Measurements from ENCODE around the gene STKLD1.
"Not testable (repeated sequence)": the region's sequence is repeated elsewhere in the genome, so short reads cannot be mapped to it uniquely, and the experiment has no call there.

Gene STKLD1

GRCh38 chr9:133375724-133376654 is at the start of gene STKLD1, which contains the start of gene SURF4:
TSS of gene STKLD1 (plus strand) at chr9:133376366. CDS start at chr9:133376474, 108 bp downstream.
TSS of gene SURF4 (minus strand) at chr9:133376060. CDS start at chr9:133375969, 91 bp downstream.
- FAIRE-seq, result no peak

DNA sequence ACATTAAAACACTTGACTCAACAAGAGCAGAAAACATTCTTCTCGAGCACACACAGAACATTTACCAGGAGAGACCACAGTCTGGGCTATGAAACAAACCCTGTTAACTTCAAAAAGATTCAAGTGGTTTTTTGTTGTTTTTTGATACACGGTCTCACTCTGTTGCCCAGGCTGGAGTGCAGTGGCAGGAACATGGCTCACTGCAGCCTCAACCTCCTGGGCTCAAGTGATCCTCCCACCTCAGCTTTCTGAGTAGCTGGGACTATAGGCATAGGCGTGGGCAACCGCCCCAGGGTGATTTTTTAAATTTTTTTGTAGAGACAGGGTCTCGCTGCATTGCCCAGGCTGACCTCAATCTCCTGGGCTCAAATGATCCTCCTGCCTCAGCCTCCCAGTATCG is 49.1 kb upstream of the STKLD1 start:
- FAIRE-seq, result not testable (repeated sequence)

DNA sequence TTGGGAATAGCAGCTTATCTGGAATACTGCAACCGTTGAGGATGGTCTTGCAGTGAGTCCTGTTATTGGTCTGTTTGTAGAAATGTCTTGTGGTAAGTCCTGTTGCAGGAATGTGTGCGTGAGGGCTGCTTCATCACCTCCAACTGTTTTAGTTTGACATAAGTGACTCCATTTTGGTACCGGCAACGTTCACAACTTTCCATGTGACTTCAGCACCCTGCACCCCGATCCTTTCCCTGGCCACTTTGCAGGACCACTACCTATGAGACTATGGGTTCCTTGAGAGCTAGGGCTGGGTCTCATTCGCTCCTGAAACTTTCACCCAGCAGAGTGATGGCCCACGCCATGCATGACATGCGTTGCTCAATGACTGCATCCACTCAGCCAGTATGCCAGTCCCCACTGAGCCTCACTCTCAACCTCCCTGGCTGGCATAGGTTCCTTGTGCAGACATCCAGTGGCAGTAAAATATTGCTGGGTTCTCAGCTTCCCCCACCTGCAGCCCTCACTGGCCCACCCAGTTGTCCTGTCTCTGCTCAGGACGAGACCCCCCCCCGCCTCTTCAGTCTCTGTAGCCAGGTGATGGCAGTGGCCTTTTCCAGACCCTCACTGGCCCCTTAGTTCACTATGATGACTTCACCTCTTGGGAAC is 48.2 kb upstream of the STKLD1 start:
- FAIRE-seq, result no peak

DNA sequence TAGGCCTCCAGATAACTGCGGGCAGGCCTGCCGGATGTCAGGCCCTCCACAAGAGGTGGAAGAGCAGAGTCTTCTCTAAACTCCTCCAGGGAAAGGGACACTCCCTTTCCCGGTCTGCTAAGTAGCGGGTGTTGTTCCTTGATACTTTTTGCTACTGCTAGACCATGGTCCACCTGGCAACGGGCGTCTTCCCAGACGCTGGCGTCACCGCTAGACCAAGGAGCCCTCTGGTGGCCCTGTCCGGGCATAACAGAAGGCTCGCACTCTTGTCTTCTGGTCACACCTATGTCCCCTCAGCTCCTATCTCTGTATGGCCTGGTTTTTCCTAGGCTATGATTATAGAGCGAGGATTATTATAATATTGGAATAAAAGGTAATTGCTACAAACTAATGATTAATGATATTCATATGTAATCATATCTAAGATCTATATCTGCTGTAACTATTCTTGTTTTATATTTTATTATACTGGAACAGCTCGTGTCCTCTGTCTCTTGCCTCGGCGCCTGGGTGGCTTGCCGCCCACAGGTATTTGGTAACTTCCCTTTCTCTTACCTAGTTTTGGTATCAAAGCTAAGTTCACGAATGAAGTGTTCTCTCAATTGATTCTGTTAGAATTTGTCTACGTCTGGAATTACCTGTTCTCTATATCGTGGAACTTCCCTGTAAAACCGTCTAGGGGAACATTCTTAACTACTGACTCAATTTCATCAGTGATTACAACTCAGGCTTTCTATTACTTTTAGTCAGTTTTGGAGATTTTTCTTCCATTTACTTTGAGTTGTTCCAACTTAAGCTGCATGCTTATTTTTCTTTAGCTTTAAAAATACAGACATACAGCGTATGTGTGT is 46.6 kb upstream of the STKLD1 start:
- FAIRE-seq, result not testable (repeated sequence)

- no peak for FAIRE-seq
Measured at GRCh38 chr9:133331221-133331620, 44.9 kb upstream of the STKLD1 start.

DNA sequence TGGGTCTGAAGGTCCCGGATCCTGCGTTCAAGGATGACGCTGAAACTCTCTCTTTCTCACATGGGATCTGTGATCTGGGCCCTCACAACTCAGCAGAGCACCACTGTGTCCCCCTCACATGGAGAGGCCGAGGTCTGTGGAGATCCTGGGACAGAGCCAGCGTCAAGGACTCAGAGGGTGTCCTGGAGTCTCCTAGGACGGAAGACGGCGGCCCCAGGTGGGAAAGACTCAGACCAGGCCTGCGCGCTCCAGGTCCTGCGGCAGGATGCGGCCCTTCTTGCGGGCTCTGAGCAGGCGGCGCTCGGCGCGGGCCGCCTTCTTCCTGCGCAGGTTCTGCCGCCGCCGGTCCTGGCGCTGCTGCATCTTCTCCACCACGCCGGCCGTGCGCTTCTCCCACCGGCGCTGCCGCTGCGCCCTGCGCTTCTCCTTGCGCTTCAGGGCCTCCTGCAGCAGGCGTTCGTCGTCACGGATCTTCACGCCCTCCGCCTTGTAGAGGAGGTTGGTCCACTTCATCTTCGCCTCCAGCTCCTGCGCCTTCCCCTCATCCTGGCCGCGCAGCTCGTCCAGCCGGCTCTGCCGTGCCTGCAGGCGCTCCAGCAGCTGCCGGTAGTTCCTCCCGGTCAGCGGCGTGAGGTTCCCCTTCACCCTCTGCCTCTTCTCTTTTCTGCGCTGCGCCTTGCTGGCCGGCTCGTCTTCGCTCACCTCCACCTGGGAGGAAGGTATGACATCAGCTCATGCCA is 44.4 kb upstream of the STKLD1 start:
- no peak for FAIRE-seq

DNA sequence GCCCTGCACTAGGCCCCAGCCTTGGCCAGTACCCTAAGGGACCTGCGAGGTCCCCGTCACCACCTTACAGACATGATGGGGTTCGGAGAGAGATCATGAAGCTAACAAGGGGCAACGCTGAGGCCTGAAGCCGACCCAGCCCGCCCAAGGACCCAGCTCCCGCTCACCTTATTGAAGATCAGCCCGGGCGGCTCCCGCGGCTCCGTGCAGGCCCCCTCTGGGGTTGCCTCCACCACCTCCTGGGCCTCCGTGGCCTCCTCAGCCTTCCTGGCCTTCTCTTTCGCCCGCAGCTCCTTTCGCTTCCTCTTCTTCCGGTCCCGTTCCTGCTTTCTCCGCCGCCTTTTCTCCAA is 43.8 kb upstream of the STKLD1 start:
- no peak for FAIRE-seq

DNA sequence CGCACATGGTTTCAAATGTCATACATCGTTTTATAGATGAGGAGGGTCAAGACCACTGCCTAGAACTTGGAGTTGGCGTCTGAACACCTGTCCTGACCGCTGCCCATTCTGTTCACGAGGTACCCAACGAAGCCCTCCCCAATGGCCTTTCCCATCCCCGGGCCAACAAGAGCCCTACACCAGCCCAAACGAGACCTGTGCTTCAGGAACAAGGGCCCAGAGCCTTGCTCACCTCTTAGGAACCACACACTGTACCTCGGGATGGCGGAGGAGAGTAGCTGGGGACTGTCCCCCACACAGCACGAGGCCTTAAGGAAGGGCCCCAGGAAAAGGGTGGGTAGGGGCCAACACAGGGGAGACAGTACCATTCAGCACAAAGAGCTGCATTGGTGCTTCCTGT is 43.2 kb upstream of the STKLD1 start:
- FAIRE-seq, result no peak

GRCh38 chr9:133333566-133333965 is 42.6 kb upstream of the STKLD1 start:
- FAIRE-seq, result no peak

DNA sequence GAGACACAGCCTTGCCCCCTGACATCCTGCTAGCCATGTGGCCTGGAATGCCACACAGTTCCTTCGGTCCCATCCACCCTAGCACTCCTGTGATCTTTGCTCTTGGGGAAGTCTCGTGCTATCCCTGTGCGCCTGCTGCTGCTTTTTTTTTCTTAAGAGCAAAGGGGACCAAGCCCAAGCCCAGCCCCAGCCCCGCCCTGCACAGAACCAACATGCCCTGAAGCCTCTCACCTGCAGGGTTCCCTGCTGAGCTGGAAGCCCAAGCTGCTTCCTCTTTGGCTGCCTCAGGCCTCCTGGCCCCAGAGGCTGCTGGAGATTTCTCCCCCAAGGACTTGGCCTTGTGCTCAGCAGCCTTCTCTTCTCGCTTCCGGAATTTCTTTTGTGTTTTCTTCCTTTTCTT is 42.0 kb upstream of the STKLD1 start:
- no peak for FAIRE-seq

GRCh38 chr9:133334888-133335287 is 41.3 kb upstream of the STKLD1 start:
- FAIRE-seq, result not testable (repeated sequence)

- FAIRE-seq, result no peak
Measured at GRCh38 chr9:133335924-133336811, 40.0 kb upstream of the STKLD1 start, which contains the start of gene SURF6. TSS of gene SURF6 (minus strand) at chr9:133336188. CDS start at chr9:133336132, 56 bp downstream.

DNA sequence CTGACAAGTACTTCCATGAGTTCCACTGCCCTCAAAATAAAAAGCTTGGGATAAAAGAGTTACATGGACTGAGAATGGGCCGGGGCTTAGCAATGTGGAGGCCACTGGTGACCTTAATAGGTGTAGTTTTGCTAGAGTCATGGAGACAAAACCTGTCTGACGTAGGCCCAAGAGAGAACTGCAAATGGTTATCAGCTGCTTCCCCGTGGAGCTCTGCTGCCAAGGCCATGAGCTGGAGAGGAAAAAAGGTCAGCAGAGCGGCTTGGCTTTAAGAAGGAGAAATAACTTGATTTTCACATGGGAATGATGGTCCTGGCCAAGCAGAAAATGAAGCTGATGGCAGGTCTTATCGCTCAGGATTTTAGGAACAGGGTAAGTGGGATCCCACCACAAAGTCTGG is 36.5 kb upstream of the STKLD1 start:
- FAIRE-seq, result no peak

GRCh38 chr9:133340256-133340655 is 35.9 kb upstream of the STKLD1 start:
- no peak for FAIRE-seq

DNA sequence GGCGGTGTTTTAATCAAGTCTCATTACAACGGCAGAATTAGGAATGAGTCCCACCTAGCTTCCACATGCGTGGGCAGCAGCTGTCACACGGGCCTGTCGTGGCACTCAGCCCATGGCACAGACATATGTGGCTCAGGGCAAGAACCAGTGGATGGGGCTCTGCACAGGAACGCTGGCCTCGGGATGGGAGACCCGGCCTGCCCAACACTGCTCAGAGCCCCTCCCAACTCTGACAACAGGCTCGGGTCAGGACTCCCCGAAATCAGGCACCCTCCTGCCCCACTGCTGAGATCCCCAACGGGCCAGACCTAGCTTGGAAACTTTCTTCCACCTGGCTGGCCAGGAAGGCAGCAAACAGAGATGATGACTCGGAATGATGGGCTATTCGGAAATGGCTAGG is 35.2 kb upstream of the STKLD1 start:
- no peak for FAIRE-seq

DNA sequence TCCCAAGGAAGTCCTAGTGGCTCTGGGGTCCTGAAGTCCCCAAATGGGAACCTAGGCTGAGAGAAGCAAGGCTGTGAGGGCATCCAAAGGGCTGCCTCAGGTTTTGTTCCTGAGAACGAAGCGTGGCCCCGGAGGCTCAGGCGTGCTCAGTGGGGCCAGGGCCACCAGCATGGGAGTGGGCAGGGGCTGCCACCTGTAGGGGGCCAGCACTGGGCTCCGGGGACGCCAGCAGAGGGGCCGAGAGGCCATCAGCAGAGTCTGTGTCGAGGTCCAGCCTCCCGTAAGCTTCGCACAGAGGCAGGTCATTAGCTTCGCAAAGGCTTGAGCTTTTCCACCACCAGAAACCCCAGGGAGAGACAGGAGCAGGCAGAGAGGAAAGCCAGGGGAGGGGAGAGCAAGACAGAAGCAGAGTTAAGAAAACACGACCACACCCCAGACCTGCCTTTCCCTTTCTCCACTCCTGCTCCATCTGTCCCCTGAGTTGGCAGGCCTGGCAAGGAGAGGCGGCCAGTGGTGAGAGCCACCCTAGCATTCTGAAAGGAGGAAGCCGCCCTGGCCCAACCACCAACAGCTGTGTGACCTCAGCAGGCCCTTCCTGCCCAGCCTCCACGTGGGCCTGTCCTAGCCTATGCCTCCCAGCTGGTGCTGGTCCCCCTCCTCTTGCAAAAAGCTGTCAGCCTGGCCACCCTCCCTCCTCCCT is 34.6 kb upstream of the STKLD1 start:
- no peak for FAIRE-seq

GRCh38 chr9:133342069-133342406 is 34.1 kb upstream of the STKLD1 start:
- no peak for FAIRE-seq

DNA sequence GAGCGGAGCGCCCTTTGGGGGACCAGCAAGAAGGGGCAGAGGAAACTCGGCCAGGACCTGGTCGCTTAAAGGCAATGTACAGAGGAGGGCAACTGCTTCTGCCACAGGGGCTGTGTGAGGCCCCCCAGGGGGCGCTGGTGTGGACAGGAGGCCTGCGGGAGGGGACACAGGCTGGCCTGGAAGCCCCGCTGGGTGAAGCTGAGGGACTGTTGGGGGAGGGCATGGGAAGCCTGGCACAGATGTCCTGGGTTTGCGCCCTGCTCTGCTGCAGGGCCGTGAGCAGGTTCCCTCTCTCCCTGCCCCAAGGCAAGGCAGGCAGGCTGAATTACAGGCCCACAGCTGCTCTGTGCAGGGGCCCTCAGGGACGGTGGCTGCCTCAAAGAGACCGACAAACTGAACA is 33.6 kb upstream of the STKLD1 start:
- FAIRE-seq, result no peak

- no peak for FAIRE-seq
Measured at GRCh38 chr9:133344071-133344470, 32.1 kb upstream of the STKLD1 start.

- FAIRE-seq, result no peak
Measured at GRCh38 chr9:133344979-133345378, 31.2 kb upstream of the STKLD1 start.

- FAIRE-seq, result no peak
Measured at GRCh38 chr9:133345596-133345995, 30.6 kb upstream of the STKLD1 start.

Data from endometrium (tissue), 2 donors.